ENCODE results near the gene SMCP.

Gene SMCP

DNA sequence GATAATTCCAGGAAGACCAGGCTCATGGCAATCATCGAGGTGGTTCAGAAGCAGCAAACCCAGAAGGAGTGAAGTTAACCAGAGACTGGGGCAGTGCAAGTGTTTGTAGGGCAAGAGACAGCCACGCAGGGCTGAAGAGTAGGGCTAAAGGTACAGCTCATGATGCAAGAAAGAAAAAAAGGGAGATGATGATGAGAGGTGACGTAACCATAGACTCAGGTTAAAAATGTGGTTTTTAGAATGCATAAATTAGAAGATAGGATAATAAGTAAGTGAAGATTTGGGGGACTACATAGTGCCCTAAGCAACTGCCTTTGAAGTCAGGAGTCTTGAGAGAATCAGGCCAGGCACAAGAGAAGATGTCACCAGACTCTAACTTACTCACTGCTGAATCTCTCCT is 18.0 kb upstream of the SMCP start:
- H3K4me3 Mint-ChIP-seq, result no peak overlapping the region
- H3K27ac Mint-ChIP-seq, result no peak overlapping the region
- TF ChIP-seq, protein P1, sequence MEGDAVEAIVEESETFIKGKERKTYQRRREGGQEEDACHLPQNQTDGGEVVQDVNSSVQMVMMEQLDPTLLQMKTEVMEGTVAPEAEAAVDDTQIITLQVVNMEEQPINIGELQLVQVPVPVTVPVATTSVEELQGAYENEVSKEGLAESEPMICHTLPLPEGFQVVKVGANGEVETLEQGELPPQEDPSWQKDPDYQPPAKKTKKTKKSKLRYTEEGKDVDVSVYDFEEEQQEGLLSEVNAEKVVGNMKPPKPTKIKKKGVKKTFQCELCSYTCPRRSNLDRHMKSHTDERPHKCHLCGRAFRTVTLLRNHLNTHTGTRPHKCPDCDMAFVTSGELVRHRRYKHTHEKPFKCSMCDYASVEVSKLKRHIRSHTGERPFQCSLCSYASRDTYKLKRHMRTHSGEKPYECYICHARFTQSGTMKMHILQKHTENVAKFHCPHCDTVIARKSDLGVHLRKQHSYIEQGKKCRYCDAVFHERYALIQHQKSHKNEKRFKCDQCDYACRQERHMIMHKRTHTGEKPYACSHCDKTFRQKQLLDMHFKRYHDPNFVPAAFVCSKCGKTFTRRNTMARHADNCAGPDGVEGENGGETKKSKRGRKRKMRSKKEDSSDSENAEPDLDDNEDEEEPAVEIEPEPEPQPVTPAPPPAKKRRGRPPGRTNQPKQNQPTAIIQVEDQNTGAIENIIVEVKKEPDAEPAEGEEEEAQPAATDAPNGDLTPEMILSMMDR (IDR thresholded peaks at IDR 0.05; ENCODE audit: unreplicated experiment in 3 of 3), result no peak
- H3K4me1 Mint-ChIP-seq, result no peaks in the 10 kb centered on the region
- H3K9me3 Mint-ChIP-seq, result peaks cover 5% of the 10 kb centered on the region
- no peaks in the 10 kb centered on the region for H3K27me3 Mint-ChIP-seq (ENCODE audit: low read depth)
- H3K36me3 Mint-ChIP-seq (ENCODE audit: low read depth), result no peaks in the 10 kb centered on the region

DNA sequence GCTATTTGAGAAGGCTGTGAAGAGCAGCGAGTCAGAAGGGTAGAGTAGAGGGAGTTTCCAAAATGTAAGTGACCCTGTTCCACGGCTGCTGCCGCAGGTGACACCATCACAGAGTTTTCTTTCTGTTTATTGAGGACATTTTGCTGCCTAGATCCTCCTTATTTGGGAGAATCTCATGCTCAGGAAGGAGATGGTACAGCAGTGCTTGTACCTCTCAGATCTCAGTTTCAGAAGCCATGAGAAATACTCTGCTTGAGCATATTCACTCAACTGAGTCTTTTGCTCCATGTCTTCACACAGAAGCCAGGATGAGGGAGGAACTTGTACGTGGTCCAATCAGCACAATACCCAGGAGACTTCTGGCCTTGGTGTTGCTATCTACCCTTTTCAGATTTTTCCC is 16.7 kb upstream of the SMCP start:
- TF ChIP-seq, protein P1 (IDR thresholded peaks at IDR 0.05; ENCODE audit: unreplicated experiment in 3 of 3), result no peak
- Mint-ChIP-seq H3K36me3 (ENCODE audit: low read depth) (no peaks in the 10 kb centered on the region), H3K4me1 (no peaks in the 10 kb centered on the region)

DNA sequence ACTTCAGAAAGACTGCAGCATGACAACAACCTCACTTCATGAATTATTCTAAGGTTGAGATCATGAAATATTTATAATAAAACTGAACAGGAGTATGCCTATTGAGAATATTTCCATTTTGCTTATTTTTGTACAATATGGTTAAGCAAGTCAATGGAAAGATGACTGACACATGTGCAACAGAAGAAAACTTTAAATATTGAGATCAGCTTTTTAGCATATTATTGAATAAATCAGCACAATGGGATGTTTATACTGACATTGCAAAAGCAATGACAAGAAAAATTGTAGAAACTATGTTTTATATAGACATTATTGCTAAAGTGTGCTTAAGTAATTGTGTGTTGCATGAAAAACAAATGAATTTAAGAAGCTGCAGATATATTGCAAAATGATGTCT is 13.7 kb upstream of the SMCP start:
- TF ChIP-seq, protein P1 (IDR thresholded peaks at IDR 0.05; ENCODE audit: unreplicated experiment in 3 of 3), result no peak
- Mint-ChIP-seq H3K4me1 (no peaks in the 10 kb centered on the region), H3K4me3 (no peak overlapping the region), H3K9me3 (peaks cover 3% of the 10 kb centered on the region), H3K36me3 (ENCODE audit: low read depth) (no peaks in the 10 kb centered on the region), H3K27me3 (ENCODE audit: low read depth) (no peaks in the 10 kb centered on the region), H3K27ac (no peak overlapping the region)

More for the DNA sequence above, 16.7 kb upstream of the SMCP start:
- no peaks in the 10 kb centered on the region for H3K27me3 Mint-ChIP-seq (ENCODE audit: low read depth)
- H3K27ac Mint-ChIP-seq, result no peak overlapping the region
- peaks cover 5% of the 10 kb centered on the region for H3K9me3 Mint-ChIP-seq
- H3K4me3 Mint-ChIP-seq, result no peak overlapping the region

DNA sequence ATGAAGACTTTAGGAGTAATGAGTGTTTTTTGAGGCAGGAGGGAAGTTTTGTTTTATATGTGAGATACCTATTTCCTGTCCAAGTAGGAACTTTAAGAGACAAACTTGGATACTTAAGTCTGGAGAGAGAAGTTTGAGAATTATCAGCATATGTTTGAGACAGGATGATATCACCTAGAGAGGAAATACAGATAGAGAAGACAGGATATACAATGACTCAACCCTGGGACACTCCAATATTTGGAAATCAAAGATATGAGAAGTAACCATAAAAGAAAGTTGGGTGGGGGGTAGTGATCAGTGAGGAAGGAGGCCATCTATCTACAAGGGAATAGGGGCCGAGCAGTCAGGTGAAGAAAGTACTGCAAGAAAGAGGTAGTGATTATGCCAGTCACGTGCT is 11.8 kb upstream of the SMCP start:
- Mint-ChIP-seq H3K27ac (no peak overlapping the region), H3K4me1 (no peaks in the 10 kb centered on the region), H3K36me3 (ENCODE audit: low read depth) (no peaks in the 10 kb centered on the region), H3K9me3 (no peaks in the 10 kb centered on the region), H3K27me3 (ENCODE audit: low read depth) (no peaks in the 10 kb centered on the region), H3K4me3 (no peak overlapping the region)
- TF ChIP-seq, protein P1 (IDR thresholded peaks at IDR 0.05; ENCODE audit: unreplicated experiment in 3 of 3), result no peak

DNA sequence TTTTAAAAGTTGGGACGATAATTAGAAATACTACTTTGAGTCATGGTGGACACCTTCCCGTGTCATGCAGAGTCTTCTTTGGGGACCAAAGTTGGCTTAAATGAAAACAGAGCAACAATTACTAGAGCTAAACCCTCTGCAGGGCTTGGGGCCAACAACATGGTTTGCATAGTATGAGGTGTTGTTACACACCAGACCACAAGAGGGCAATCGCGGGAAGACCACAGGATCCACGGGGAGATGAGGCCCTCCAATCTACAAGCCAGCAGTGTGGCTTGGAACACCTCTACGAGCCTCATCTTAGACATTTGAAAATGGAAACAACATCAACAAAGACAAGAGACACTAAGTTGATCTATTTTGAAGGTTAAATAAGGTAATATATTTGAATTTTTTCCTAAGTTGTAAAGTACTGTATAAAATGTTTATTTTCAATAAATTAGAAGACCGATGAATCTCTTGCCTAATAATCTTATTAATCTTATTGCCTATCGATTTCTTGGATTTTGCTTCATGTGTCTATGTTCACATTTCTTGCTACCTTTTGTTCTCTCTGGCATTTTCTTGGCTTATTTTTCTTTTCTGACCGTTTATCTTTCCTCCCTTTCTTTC is 8.2 kb upstream of the SMCP start:
- TF ChIP-seq, protein P1 (IDR thresholded peaks at IDR 0.05; ENCODE audit: unreplicated experiment in 3 of 3), result peak; percentile 61 to 67 (median 63)
- Mint-ChIP-seq H3K27me3 (ENCODE audit: low read depth) (no peaks in the 10 kb centered on the region), H3K4me3 (no peak overlapping the region), H3K9me3 (no peaks in the 10 kb centered on the region), H3K36me3 (ENCODE audit: low read depth) (no peaks in the 10 kb centered on the region), H3K27ac (no peak overlapping the region), H3K4me1 (no peaks in the 10 kb centered on the region)

Data from nephron (organoid).